ENCODE data around the gene TMIGD3. TPM values are rescaled to one million over a fixed set of nuclear protein-coding genes. Genes with fewer than 3 reads are reported as not detected.

Gene TMIGD3
- total RNA-seq, 1 experiment from 2014 or later, result not detected

DNA sequence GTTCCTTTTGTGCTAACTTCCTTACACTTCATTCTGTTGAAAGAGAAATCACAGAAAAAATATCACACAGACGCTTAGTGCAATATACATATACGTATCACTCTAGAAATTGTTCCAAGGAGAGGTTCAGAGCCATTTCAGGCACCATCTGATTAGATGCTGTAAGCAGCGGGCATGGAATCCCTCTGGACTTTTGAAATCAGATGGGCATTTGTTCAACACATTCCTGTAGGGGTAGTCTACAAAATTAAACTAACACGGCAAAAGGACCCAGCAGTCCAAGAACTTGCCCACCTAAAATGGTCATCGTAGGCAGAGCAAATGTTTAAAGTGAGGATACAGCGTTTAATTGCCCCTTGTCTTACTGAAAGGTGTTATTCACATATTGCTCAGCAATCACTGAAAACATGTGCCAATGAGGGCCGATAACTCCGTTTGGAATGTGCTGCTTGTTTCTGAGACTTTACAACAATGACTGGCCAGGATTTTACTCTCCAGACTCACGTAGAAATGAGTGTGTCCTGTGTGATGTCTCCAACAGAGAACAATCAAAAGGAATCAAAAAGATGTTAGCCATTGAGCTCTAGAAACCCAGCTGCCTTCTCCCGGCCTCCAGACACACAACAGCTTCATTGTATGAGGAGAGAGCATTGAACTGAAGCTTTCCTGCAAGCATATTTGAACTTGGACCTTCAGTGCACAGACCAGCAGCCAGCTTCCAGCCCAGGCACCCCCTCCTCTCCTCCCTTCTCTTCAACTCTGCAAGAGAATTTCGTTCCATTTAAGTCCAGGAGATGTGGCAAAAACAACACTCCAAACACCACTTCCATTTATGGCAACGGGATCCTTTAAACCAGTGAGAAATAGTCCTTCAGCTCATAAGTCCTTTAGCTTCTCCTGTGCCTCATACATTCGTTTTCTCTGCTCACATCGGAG is 32.1 kb upstream of the TMIGD3 start:
- POLR2A ChIA-PET, result interaction anchor here (0.7 to 1.0 kb wide), 2 partner anchors 70 to 169 kb away, joined by 3 to 4 read pairs; no protein-coding TSS in a partner anchor
- H3K36me3 Mint-ChIP-seq (ENCODE audit: insufficient read depth, unreplicated experiment), result no peaks in the 10 kb centered on the region
- DNase-seq (ENCODE audit: unreplicated experiment), result no peak
- BruUV-seq (replicated peaks), result no TSS peak
- intact Hi-C loops (cut with micrococcal nuclease), result loop anchor here (5.0 kb wide), 1 partner anchor 37 kb away; no protein-coding TSS in a partner anchor
- H3K27me3 Mint-ChIP-seq (ENCODE audit: insufficient read depth, unreplicated experiment), result no peaks in the 10 kb centered on the region
- TF ChIP-seq, protein P1, sequence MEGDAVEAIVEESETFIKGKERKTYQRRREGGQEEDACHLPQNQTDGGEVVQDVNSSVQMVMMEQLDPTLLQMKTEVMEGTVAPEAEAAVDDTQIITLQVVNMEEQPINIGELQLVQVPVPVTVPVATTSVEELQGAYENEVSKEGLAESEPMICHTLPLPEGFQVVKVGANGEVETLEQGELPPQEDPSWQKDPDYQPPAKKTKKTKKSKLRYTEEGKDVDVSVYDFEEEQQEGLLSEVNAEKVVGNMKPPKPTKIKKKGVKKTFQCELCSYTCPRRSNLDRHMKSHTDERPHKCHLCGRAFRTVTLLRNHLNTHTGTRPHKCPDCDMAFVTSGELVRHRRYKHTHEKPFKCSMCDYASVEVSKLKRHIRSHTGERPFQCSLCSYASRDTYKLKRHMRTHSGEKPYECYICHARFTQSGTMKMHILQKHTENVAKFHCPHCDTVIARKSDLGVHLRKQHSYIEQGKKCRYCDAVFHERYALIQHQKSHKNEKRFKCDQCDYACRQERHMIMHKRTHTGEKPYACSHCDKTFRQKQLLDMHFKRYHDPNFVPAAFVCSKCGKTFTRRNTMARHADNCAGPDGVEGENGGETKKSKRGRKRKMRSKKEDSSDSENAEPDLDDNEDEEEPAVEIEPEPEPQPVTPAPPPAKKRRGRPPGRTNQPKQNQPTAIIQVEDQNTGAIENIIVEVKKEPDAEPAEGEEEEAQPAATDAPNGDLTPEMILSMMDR (IDR thresholded peaks at IDR 0.05; ENCODE audit: unreplicated experiment), result no peak
- peaks cover 5% of the 10 kb centered on the region for H3K4me1 Mint-ChIP-seq (ENCODE audit: insufficient read depth, unreplicated experiment)
- H3K9me3 Mint-ChIP-seq (ENCODE audit: unreplicated experiment), result no peaks in the 10 kb centered on the region
- H3K4me3 Mint-ChIP-seq (ENCODE audit: unreplicated experiment), result no peak overlapping the region
- CTCF ChIA-PET, result interaction anchor here (0.6 kb wide), 1 partner anchor 1803 kb away, joined by 4 read pairs; no protein-coding TSS in a partner anchor
- H3K27ac Mint-ChIP-seq (ENCODE audit: low read depth, unreplicated experiment), result no peak overlapping the region

DNA sequence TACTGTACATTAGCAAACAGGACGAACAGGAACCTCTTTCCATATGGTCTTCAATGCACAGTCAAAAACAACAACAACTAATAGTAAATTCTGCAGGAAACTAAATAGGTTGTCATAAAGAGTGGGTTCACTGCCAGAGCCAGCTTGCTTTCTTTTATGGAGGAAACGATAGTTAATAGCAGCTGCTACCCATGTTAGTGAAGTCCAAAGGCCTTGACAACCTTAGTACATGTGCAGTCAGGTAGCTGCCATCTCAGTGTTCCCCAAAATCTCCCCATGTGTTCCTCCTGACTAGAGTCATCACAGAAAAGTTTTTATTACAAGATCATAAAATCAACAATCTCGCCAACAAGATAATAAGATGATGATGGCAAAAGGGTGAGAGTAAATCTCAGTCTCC is 16.6 kb upstream of the TMIGD3 start:
- TF ChIP-seq, protein P1 (IDR thresholded peaks at IDR 0.05; ENCODE audit: unreplicated experiment), result no peak
- BruUV-seq (replicated peaks), result no TSS peak
- CTCF ChIA-PET, result interaction anchor here (4.6 kb wide), 1 partner anchor 12 kb away, joined by 41 read pairs; no protein-coding TSS in a partner anchor
- POLR2A ChIA-PET, result no interaction called here
- no peaks in the 10 kb centered on the region for H3K9me3 Mint-ChIP-seq (ENCODE audit: unreplicated experiment)
- intact Hi-C loops (cut with micrococcal nuclease), result loop anchor here (5.0 kb wide), 1 partner anchor 37 kb away; no protein-coding TSS in a partner anchor
- no peaks in the 10 kb centered on the region for H3K36me3 Mint-ChIP-seq (ENCODE audit: insufficient read depth, unreplicated experiment)
- no peaks in the 10 kb centered on the region for H3K4me1 Mint-ChIP-seq (ENCODE audit: insufficient read depth, unreplicated experiment)
- H3K27me3 Mint-ChIP-seq (ENCODE audit: insufficient read depth, unreplicated experiment), result no peaks in the 10 kb centered on the region
- no peak overlapping the region for H3K27ac Mint-ChIP-seq (ENCODE audit: low read depth, unreplicated experiment)
- H3K4me3 Mint-ChIP-seq (ENCODE audit: unreplicated experiment), result no peak overlapping the region
- DNase-seq (ENCODE audit: unreplicated experiment), result no peak

DNA sequence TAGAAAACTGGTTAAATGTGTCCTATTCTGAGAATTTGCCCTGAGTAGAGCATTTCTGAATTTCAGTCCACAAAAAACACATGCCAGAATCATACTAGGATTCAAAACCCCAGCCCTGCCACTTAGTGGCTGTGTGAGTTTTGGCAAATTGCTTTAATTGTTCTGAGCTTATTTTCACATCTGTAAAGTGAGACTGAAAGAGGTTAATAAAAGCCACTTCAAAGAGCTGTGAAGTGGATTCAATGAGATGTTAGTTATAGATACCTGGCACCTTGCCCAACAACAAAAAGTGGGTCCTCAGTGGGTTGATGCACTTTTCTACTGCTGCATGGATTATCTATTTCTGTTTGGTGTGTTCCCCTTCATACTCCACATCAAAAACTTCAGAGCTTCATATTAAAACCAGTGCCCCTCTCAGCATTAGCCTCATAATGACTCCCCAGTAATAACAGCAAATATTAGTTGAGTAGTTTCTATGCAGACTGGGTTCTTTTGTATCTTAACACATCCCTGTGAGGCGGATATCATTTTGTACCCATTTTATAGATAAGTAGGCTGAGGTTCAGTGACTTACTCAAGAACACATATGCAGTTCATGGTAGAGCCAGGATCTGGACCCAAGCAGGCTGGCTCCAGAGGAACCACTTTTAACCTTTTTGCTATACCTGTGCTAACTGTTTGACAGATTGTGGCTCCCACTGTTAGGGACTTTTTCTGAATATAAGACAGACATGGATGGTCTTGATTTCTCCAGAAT is 14.2 kb upstream of the TMIGD3 start:
- intact Hi-C loops (cut with micrococcal nuclease), result no loop called here

More for the DNA sequence above, 14.2 kb upstream of the TMIGD3 start:
- no peaks in the 10 kb centered on the region for H3K4me1 Mint-ChIP-seq (ENCODE audit: insufficient read depth, unreplicated experiment)
- BruUV-seq (replicated peaks), result no TSS peak
- TF ChIP-seq, protein P1 (IDR thresholded peaks at IDR 0.05; ENCODE audit: unreplicated experiment), result no peak
- ChIA-PET CTCF (interaction anchor here (0.8 to 4.6 kb wide), 4 partner anchors 10 to 250 kb away, joined by 3 to 41 read pairs (median 6); no protein-coding TSS in a partner anchor), POLR2A (interaction anchor here (1.1 kb wide), 1 partner anchor 35 kb away, joined by 3 read pairs; no protein-coding TSS in a partner anchor)
- no peak overlapping the region for H3K4me3 Mint-ChIP-seq (ENCODE audit: unreplicated experiment)
- no peak for DNase-seq (ENCODE audit: unreplicated experiment)
- no peaks in the 10 kb centered on the region for H3K36me3 Mint-ChIP-seq (ENCODE audit: insufficient read depth, unreplicated experiment)
- no peak overlapping the region for H3K27ac Mint-ChIP-seq (ENCODE audit: low read depth, unreplicated experiment)
- H3K27me3 Mint-ChIP-seq (ENCODE audit: insufficient read depth, unreplicated experiment), result no peaks in the 10 kb centered on the region
- H3K9me3 Mint-ChIP-seq (ENCODE audit: unreplicated experiment), result no peaks in the 10 kb centered on the region

All from MCF 10A (cell line).